ENCODE measurements around the gene TRIP13.

GRCh38 chr5:946720-947625, 54.3 kb downstream of the TRIP13 start:
- no peak for TF ChIP-seq CTCF (conservative IDR thresholded peaks at IDR 0.05; ENCODE audit: low read depth in 2 of 2)
- no peak for TF ChIP-seq POLR2AphosphoS5 (IDR thresholded peaks at IDR 0.05; ENCODE audit: low read depth)
- no peak for TF ChIP-seq REST (IDR thresholded peaks at IDR 0.05; ENCODE audit: unreplicated experiment)
- no peak for TF ChIP-seq EZH2phosphoT487 (IDR thresholded peaks at IDR 0.05; ENCODE audit: unreplicated experiment)
- TF ChIP-seq ETS1 (IDR thresholded peaks at IDR 0.05): no peak
- no peak for TF ChIP-seq CREB1 (CRISPR knock-in tag; IDR thresholded peaks at IDR 0.05; ENCODE audit: low read depth)
- TF ChIP-seq EZH2 (IDR thresholded peaks at IDR 0.05; ENCODE audit: low read depth, unreplicated experiment): no peak
- no peak for TF ChIP-seq JUNB (IDR thresholded peaks at IDR 0.05; ENCODE audit: unreplicated experiment)
- TF ChIP-seq ZNF462 (CRISPR knock-in tag; IDR thresholded peaks at IDR 0.05): no peak
